Activated effector memory CD4-positive, alpha-beta T cell treated with Interleukin-2 at 50 U/mL for 16 hours (primary cell): ENCODE results near the gene NEK7.
A peak's percentile ranks its signal among the peaks of the same experiment; 100 is the strongest.
"Not testable (repeated sequence)": the region's sequence is repeated elsewhere in the genome, so short reads cannot be mapped to it uniquely, and the experiment has no call there.

Source experiments
- DNase-seq: peaks from one replicate; pipeline ENCODE4 v3.0.0-alpha.2; 2020

NEK7 gene

DNA sequence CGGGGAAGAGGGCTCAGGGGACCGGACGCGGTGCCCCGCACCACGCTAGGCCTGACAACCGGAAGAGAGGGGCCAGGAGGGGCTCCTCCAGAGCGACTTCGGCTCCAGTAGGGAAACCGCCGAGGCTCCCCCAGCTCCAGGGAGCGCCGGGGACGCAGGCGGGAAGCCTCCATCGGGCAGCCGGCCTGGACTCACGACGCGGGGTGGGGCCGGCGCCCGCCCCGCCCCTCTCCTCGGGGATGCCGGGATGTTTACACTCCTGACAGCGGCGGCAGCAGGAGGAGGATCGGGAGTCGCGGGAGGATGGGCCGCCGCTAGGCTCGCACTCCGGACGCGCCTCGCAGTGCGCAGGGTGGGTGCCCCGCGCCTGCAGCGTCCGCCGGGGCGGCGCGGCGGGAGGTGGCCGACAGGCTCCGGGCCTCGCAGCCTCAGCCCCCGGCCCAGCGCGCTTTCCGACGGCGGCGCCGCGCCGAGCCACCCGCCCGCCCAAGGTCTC lies at the start of gene NEK7:
Gene NEK7, plus strand, starts transcription at position 254 of the 496 bp plus-strand sequence. CDS start 75,583 bp downstream, outside the sequence.
- peak; percentile 58 for DNase-seq

DNA sequence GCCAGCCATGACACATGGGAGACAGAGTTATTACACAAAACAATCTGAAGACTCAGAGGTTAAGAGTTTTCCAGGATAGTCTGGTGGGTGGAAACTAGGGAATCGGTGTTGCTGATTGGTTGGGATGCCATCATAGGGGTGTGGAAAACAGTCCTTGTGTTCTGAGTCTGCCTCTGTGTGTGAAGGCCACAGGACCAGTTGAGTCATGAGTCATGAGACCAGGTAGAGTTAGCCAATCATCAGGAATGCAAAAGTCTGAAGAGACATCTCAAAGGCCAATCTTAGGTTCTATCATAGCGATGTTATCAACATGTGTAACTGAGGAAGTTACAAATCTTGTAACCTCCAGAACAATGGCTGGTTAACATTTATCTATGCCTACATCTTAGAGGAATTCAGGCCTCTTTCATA lies 49.7 kb upstream of the NEK7 start:
- DNase-seq: no peak

DNA sequence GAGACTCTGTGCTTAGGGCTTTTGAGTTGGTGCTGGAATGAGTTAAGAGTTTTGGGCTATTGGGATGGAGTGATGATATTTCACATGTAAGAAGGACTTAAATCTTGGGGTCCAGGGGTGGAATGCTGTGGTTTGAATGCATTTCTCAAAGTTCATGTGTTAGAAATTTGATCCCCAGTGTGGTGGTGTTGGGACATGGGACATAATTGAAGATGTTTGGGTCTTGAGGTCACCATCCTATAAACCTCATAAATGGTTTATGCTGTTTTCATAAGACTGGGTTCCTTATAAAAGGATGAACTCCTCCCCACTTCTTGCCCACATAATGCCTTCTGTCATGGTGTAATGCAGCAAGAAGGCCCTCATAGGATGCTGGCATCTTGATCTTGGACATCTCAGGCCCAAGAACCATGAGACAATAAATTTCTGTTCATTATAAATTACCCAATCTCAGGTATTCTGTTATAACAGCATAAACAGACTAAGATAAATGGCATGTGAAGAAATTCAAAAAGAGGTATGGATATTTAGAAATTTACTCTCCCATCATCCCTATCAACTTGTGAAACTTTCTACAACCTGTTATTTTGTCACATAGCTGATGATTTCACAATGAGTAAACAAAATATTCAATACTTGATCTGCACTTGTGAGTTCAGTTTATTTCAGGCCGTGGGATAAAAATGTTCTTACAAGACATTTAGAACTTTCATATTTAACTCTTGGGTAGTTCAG lies 48.0 kb upstream of the NEK7 start:
- no peak for DNase-seq

DNA sequence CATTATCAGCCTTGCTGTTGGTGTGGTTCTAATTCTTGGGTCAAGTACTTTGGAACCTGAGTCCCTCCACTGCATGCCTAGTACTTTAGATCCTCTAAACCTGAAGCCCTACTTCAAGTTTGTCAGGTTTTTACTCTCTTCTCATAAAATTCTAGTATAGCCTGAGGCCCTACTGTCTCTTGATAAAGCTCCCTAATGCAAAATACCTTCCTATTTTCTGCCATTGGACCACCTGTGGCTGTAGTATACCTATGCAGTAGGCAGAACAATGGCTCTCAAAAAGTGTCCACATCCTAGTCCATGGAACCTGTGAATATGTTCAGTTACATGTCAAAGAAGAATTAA lies 47.5 kb upstream of the NEK7 start:
- DNase-seq: no peak

DNA sequence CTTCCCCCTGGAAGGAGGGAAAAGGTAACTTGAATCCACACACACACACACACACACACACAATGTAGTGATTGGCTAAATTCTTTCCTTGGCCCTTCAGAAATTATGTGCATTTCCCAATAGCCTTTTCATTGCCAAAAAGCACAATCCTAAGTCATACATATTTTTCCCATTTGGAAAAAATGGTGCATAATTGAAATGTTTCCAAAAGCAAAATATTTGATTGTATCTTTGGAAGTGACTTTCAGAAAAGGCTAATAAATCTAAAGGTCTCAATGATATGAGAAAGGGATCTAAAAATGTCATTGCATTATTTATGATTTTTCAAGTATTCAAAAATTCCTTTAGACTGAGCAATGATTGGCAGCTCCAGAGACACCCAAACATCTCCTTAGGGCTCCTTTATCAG lies 43.5 kb upstream of the NEK7 start:
- no peak for DNase-seq

DNA sequence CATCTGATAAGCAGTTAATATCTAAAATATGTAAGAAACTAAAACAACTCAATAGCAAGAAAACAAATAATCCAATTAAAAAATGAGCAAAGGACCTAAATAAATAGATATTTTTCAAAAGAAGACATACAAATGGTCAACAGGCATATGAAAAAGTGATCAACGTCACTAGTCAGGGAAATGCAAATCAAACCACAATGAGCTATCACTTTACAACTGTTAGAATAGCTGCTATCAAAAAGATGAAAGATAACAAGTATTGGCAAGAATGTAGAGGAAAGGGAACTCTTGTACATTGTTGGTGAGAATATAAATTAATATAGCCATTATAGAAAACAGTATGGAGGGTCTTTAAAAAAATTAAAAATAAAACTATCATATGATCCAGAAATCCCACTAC lies 40.7 kb upstream of the NEK7 start:
- no peak for DNase-seq

DNA sequence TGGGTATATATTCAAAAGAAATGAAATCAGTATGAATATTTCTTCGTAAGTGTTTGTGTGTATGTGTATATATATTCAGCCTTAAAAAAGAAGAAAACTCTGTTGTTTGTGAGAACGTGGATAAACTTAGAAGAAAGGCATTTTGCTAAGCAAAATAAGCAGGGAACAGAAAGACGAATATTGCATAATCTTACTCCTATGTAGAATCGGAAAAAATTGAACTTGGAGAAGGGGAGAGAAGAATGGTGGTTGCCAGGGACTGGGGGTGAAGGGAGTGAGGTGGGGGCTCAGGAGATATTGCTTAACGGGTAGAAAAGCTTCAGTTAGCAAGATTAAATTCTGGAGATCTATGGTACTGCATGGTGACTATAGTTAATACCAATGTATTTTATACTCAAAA lies 40.3 kb upstream of the NEK7 start:
- DNase-seq: no peak

DNA sequence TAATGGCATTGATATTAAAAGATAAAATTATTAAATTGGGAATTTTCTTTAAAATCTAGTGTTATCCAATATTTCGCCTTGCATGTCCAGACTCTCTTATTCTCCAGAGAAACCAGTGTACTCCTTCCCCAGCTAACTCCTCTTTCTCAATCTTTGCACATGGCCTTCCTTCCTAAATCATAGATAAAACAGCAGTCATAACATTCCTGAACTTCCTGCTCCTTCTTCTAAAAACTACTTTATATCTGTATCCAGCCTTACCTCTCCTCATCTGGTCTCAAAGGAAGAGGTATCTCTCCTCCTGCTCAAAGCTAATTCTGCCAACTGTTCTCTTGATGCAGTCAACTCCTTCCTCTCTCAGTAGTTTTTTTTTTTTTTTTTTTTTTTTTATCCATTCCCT lies 39.5 kb upstream of the NEK7 start:
- no peak for DNase-seq

DNA sequence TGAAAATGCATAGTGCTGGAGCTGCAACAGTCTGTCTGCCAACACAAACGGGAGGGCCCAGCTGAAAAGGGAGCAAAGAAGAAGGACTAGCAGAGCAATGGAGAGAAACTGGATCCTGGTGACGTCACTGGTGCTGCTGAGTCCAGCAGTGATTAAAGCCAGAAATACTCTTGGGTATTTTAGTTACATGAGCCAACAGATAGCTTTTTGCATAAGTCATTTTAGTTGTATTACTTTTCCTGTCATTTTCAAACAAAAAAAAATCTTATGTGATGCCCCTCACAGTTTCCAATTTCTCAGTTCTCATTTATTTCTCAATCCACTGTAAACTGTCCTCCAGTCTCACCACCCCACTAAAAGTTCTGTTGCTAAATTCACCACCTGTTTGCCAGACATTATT lies 38.7 kb upstream of the NEK7 start:
- no peak for DNase-seq

DNA sequence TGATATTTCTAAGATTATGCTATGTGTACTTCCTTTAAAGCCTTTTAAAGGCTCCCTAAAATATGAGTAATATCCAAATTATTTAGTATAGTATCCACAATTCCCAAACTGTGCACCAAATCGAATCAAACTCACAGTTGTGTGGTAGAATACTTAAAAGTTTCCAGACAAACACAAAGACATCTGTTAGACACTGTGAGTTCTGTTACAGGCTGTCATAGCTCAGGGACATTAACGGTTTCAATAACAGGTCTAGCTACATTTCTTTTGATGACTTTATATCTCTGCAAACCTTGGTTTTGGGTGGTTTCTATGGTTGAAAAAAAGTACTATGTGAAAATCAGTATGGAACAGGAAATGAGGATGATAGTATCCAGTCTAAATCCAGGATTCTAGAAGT lies 36.9 kb upstream of the NEK7 start:
- no peak for DNase-seq

DNA sequence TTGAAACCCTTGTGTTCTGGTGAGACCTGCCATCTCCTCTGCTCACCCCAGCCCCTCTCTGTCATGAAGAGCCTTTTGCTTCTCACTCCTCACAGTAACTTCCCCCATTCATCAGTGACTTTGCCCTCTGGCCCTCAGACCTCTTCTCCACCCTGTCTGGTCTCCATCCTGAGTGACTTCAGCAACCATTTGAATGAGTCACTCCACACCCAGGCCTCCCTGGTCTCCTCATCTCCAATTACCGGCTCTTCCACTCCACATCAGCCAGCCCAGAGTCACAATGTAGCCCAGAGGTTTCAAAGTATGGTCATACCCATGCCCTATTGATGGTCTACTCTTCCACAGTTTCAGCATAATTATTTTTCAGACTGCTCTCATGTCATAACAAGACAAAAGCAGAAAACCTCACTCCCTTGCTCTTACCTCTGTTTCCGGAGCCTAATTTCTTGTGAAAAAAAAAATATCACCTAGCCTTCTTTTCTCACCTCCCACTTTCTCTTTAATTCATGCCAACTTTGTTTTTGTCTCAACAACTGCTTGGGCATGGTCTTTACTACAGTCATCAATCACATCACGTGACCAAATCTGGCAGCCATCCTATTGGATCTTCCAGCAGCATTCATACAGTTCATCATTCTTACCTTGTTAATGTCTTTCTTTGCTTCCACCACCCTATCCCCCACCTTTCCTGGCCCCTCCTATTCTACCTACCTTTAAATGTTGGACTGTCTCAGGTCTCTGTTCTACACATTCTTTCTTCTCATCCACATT lies 35.6 kb upstream of the NEK7 start:
- no peak for DNase-seq

DNA sequence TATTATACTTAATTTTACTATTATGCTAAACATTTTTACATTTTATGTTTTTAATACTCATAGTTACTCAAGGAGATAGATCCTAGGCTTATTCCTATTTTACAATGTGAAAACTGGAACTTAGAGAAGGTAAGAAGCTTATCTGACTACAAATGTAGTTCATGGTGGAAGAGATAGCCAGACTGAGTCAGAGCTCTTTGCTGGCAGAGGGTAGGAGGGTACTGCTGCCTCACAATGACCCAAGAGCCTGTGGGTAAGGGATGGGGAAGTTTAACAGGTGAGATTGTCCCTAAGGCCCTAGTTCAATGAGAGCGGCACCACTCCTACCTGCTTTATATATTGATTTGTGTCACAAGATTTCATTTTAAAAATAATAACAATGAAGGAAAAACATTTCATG lies 34.1 kb upstream of the NEK7 start:
- no peak for DNase-seq

DNA sequence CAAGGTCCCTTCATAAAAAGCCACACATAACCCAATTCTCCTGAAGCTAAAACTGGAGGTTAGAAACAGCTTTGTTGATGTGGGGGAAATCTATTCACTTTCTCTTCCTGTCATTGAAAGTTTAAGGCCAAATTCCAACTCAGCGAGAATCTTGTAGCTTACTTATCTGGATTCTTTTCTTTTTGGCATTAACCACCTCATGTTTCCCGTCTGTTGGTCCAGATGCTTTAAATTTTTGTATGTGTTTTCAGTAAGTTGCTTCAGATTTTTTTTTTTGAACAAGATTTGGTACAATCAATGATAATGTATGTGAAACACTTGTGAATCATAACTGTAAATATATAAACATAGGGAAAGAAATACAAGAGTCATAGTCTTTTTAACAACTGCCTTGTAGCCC lies 33.7 kb upstream of the NEK7 start:
- no peak for DNase-seq

DNA sequence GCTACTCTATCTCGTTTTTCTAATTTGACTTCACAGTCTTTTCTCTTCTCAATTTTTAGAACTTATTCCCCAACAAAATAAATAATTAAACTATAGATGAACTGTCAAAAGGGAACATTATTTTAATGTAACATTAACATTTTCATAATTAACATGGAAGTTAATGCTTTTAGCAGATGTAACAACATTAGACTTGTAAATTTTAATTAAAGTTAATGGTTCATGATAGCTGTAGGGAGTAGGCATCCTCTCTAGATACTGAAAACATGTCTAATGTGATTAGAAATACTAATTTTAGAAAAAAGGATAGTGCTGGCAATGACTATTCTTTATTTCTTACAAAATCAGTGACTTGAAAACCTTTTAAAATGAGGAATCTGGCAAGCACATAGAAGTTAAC lies 32.1 kb upstream of the NEK7 start:
- no peak for DNase-seq

DNA sequence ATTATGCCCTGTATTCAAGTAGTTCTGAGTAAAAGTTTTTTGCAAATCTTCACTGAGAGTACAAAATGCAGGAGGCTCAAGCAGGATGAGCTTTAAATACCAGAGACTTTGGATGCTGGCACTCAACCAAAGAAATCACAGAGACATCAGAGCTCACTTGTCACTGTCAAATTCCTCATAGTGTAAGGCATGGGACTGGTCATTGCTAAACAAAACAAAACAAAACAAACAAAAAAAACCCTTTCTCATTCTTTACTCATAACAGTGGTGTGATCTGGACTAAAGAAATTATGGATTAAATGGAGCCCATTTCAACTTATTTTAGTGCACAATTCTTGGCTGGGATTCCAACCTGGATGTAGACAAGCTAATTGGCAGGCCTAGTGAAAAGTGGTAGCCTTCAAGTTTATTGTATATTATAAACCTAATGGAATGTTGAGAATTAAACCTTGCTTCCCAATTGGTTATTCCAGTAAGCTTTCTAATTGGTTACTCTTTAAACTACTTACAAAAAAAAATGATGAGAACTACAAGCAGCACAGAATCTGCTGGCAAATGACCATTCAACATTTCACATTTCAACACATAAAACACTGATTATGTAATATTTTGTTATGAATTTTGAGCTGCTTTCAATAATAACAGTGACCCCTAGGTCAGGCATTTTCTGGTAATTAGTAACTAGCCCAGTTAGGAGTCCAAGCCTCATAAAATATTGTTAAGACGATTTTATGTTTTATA lies 30.6 kb upstream of the NEK7 start:
- DNase-seq: no peak

DNA sequence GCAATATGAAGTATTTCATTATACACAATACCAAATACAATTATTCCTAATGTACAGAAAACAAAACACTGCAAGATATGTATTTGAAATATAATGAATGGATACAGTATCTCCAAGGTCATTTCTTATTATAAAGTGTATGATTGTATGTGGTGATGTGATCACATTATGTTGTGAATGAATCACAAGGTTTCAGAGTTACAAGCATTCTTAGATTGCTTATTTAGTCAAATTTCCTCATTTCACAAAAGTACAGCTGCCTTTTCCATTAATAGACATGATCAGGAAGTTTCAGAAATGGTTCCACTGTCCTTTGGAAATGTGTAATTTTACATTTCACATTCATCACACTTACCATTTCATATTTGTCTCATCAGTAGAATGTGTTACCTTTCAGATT lies 28.3 kb upstream of the NEK7 start:
- no peak for DNase-seq

DNA sequence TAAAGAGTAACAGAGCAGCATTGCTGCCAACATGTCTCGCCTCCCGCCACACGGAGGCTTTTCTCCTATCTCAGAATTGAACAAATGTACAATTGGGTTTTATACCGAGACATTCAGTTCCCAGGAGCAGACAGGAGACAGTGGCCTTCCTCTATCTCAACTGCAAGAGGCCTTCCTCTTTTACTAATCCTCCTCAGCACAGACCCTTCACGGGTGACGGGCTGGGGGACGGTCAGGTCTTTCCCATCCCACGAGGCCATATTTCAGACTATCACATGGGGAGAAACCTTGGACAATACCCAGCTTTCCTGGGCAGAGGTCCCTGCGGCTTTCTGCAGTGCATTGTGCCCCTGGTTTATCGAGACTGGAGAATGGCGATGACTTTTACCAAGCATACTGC lies 26.7 kb upstream of the NEK7 start:
- DNase-seq: not testable (repeated sequence)

DNA sequence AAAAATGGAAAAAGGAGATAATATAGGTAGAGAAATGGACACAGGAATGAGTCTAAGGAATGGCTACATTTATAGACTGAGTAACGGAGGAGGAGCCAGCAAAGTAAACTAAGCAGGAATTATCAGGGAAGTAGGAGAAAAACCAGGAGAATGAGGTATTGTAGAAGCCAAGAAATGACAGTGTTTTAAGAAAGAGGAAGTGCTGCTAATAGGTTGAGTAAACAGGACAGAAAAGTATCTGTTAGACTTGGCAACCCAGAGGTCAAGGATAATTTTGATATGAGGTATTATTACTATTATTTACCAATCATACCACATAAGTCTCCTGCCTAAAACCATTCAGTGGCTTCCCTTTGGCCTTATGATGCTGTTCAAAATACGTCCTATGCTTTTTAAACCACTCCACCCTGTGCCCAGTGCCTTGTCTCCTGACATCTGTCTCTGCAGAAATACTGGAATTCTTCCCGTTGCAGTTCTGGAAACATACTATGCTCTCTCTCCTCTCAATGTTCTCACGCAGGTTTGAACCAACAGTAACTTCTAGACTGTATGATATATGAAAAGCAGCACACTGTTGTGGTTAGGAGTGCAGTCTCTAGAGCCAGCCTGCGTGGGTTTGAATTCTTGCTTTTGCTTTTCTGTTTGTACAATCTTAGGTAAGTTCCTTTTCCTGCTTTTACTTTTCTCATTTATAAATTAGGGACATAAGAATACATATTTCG lies 24.6 kb upstream of the NEK7 start:
- DNase-seq: no peak

DNA sequence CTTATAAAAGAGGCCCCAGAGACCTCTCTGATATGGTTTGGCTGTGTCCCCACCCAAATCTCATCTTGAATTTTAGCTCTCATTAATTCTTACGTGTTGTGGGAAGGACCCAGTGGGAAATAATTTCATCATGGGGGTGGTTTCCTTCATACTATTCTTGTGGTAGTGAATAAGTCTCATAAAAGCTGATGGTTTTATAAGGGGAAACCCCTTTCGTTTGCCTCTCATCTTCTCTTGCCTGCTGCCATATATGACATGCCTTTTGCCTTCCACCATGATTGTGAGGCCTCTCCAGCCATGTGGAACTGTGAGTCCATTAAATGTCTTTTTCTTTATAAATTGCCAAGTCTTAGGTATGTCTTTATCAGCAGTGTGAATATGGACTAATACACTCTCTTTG lies 22.5 kb upstream of the NEK7 start:
- DNase-seq: no peak

DNA sequence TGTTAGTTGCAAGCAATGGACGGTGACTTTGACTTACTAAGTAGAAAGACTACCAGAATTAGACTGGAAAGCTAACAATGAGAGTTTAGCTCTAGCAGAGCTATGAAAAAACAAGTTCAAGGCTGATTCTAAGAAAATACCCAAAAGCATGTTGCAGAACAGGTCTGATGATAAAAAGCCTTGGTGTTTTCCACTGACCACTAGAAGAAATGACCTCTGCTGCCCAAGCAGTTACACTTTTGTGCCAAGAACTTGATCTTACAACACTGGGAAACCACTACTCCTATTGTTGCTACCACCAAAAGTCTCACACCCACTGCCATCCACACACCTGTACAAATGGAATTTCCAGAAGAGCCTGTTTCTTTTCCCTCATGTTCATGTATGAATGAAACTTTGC lies 21.4 kb upstream of the NEK7 start:
- DNase-seq: no peak

DNA sequence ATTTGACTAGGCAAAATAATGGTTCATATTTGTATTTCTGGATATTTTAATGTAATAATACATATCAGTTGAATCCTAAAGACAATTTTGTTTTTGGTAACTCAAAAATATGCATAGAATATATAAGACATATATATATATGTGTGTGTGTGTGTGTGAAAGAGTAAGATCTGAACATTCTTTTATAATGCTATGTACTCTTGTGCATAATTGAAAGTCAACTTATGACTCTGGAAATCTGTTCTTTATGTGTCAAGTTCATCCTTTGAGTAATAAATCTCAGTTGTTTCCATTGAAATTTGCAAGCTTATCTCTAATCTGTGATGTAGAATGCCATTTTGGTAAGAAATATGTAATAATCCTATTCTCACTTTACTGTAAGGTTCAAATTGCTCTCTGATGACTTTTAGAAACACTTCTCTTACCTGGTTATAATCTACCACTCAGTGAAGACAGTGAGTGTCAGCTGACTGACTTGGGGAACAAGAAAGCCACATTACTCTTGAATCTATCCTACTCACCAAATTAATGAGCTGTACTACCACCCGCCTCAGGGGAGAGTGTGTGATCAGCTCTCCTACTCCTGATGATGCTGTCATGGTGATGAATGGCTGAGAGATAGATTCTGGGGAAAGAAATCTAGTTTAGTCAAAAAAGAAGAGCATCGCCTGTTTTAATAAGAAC lies 15.0 kb upstream of the NEK7 start:
- DNase-seq: no peak

DNA sequence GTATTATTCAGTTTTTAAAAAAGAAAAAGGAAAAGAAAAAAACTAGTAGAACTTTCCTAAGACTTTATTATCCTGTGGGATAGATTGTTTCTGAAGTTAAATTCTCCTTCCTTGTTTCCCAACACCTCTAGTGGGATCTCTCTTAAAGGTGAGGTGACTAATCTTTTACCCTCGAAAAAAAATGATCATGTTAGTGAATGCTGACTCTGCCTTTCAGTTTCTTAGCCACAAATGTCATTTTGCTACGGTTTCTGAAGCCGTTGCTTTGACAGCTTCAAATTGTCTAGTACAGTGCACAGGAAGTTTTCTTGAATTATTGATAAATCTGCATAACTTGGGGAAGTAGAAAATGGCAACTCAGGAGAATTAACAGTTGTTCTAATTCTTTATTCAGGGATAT lies 13.0 kb upstream of the NEK7 start:
- no peak for DNase-seq

DNA sequence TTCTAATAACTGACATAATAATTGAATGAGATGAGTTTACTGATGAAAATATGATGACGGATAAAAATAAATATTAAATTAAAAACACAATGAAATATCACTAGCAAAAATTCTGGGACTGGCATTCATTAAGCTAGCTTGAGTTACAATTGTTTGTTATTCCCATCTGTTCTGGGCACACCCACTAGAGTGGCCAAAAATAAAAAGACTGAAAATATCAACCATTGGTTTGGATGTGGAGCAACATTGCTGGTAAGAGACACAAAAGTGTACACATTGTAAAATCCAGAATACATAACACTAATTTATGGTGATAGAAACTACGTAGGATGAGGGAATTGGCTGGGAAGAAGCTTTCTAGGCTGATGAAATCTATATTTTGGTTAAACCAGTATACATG lies 9.6 kb upstream of the NEK7 start:
- no peak for DNase-seq
